ENCODE results near the gene TMEM52.

DNA sequence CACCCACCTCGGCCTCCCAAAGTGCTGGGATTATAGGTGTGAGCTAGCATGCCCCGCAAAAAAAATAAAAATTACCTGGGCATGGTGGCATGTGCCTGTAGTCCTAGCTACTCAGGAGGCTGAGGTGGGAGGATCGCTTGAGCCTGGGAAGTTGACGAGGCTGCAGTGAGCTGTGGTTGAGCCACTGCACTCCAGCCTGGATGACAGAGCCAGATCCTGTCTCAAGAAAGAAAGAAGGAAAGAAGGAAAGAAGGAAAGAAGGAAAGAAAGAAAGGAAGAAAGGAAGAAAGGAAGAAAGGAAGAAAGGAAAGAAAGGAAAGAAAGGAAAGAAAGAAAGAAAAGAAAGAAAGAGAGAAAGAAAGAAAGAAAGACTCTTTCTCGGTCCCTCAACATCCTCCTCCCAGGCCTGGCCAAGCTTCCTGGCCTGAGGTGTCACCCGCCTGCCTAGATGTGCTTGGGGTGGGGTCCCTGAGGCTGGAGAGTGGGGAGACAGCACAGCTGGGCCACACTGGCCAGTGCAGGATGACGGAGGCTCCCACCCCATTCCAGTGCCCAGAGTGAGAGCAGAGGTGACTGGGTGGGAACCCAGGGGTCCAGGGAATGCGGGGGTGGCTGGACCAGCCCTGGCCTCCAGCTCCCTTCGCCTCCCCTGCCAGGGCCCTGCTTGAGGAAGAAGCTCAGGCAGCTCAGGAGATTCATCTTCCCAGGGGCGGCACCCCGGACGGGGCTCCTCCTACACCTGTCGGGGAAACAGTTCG lies 18.0 kb downstream of the TMEM52 start:
- TF ChIP-seq, protein P1, sequence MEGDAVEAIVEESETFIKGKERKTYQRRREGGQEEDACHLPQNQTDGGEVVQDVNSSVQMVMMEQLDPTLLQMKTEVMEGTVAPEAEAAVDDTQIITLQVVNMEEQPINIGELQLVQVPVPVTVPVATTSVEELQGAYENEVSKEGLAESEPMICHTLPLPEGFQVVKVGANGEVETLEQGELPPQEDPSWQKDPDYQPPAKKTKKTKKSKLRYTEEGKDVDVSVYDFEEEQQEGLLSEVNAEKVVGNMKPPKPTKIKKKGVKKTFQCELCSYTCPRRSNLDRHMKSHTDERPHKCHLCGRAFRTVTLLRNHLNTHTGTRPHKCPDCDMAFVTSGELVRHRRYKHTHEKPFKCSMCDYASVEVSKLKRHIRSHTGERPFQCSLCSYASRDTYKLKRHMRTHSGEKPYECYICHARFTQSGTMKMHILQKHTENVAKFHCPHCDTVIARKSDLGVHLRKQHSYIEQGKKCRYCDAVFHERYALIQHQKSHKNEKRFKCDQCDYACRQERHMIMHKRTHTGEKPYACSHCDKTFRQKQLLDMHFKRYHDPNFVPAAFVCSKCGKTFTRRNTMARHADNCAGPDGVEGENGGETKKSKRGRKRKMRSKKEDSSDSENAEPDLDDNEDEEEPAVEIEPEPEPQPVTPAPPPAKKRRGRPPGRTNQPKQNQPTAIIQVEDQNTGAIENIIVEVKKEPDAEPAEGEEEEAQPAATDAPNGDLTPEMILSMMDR (IDR thresholded peaks at IDR 0.05) = no peak
- no peak for TF ChIP-seq EP300 (IDR thresholded peaks at IDR 0.05)
- no peak for TF ChIP-seq POLR2A (IDR thresholded peaks at IDR 0.05)
